B cell (primary cell): Measurements from ENCODE around the gene COL13A1. TPM values are rescaled to one million over a fixed set of nuclear protein-coding genes. Genes with fewer than 3 reads are reported as not detected.

ENCODE experiments used
- ATAC-seq: fragments of 200-7000 bp; cut with Tn5 transposase; one replicate; pipeline ENCODE4 v1.10.0; 2021; ENCODE audit warnings: low read depth, mild to moderate bottlenecking, moderate number of reproducible peaks, moderate library complexity
- CTCF ChIA-PET: fragments of 350-600 bp; sonication (Branson Sonifier 250); formaldehyde crosslinking; loops from one replicate; lab custom pipeline; 2021; ENCODE audit warnings: antibody characterized with exemption, inconsistent platforms; lab: Charles Lee
- POLR2A ChIA-PET: fragments of 350-600 bp; sonication (Branson Sonifier 250); formaldehyde crosslinking; loops from one replicate; lab custom pipeline; 2021; ENCODE audit warnings: antibody characterized with exemption; lab: Charles Lee
- DNase-seq: peaks from one replicate; pipeline ENCODE4 v3.0.0; 2013
- H2AFZ ChIP-seq: 2 replicates; pipeline ENCODE4 v1.6.1; 2012; ENCODE audit warnings: mild to moderate bottlenecking, low read depth, low read length; ENCODE audit not compliant: insufficient read depth, poor library complexity, severe bottlenecking
- H3K27ac ChIP-seq, 2 donors: 1 replicate in 1 of 2; 2 replicates in 1 of 2; pipeline ENCODE4 v1.5.1; 2012 to 2013; ENCODE audit warnings: low read length in 2 of 2, mild to moderate bottlenecking in 2 of 2, moderate library complexity in 1 of 2
- H3K27me3 ChIP-seq, 4 experiments: fragments of 200-600 bp in 1 of 4; sonication (generic) in 1 of 4; replicated peaks in 1 of 4; 1 replicate in 2 of 4; 2 replicates in 2 of 4; pipeline versions ENCODE4 v1.6.1 to v1.7.0; 2013 to 2016; ENCODE audit warnings: low read length in 3 of 4, mild to moderate bottlenecking in 2 of 4, mixed read lengths in 1 of 4, moderate library complexity in 1 of 4; ENCODE audit not compliant: insufficient read depth in 4 of 4, control insufficient read depth in 3 of 4; ENCODE audit errors: control extremely low read depth in 1 of 4
- H3K36me3 ChIP-seq, 2 experiments: replicated peaks in 1 of 2; 1 replicate in 1 of 2; 2 replicates in 1 of 2; pipeline versions ENCODE4 v1.6.1 to v1.7.1; 2013; ENCODE audit warnings: low read length in 1 of 2; ENCODE audit not compliant: insufficient read depth in 2 of 2, control insufficient read depth in 1 of 2; ENCODE audit errors: control extremely low read depth in 1 of 2, extremely low read depth in 1 of 2
- H3K4me1 ChIP-seq, 2 donors: fragments of 200-600 bp in 1 of 2; sonication (generic) in 1 of 2; 1 replicate in 1 of 2; 2 replicates in 1 of 2; pipeline versions ENCODE4 v1.5.1 to v1.6.1; 2013 to 2017; ENCODE audit warnings: low read length in 2 of 2; ENCODE audit not compliant: control insufficient read depth in 2 of 2, insufficient read depth in 2 of 2
- H3K4me2 ChIP-seq: replicated peaks from 2 replicates; pipeline ENCODE3; 2012; ENCODE audit warnings: mild to moderate bottlenecking, low read depth, low read length; ENCODE audit not compliant: poor library complexity, severe bottlenecking
- H3K4me3 ChIP-seq, 5 experiments: fragments of 200-600 bp in 1 of 5; sonication (generic) in 1 of 5; 1 replicate in 3 of 5; 2 replicates in 2 of 5; pipeline versions ENCODE4 v1.5.1 to v1.7.0; 2011 to 2016; ENCODE audit warnings: low read length in 4 of 5, mild to moderate bottlenecking in 4 of 5, low read depth in 2 of 5, control low read depth in 1 of 5, moderate library complexity in 1 of 5; ENCODE audit not compliant: insufficient read depth in 1 of 5; ENCODE audit errors: control extremely low read depth in 1 of 5, extremely low read depth in 1 of 5
- H3K79me2 ChIP-seq: fragments of 200-600 bp; sonication (generic); one replicate; pipeline ENCODE4 v1.6.0; 2016; ENCODE audit warnings: low read length; ENCODE audit not compliant: control insufficient read depth, insufficient read depth
- H3K9ac ChIP-seq: fragments of 200-600 bp; sonication (generic); 2 replicates; pipeline ENCODE4 v1.6.1; 2017; ENCODE audit warnings: mild to moderate bottlenecking, low read length, moderate library complexity
- H3K9me3 ChIP-seq, 3 donors: one replicate each; pipeline versions ENCODE4 v1.6.1 to v1.7.1; 2013; ENCODE audit warnings: low read length in 2 of 3; ENCODE audit not compliant: control insufficient read depth in 2 of 3, insufficient read depth in 1 of 3; ENCODE audit errors: control extremely low read depth in 1 of 3
- H4K20me1 ChIP-seq: 2 replicates; pipeline ENCODE4 v1.6.0; 2012; ENCODE audit warnings: mild to moderate bottlenecking, low read length; ENCODE audit not compliant: insufficient read depth, control insufficient read depth, poor library complexity, severe bottlenecking
- H3K27ac Mint-ChIP-seq: one replicate; pipeline ENCODE4 v1.8.0; 2021; ENCODE audit warnings: mixed read lengths
- H3K27me3 Mint-ChIP-seq: one replicate; pipeline ENCODE4 v1.8.0; 2021; ENCODE audit warnings: mixed read lengths
- H3K4me1 Mint-ChIP-seq: one replicate; pipeline ENCODE4 v1.8.0; 2021; ENCODE audit warnings: mixed read lengths
- H3K4me3 Mint-ChIP-seq: one replicate; pipeline ENCODE4 v1.8.0; 2021; ENCODE audit warnings: mixed read lengths
- H3K9me3 Mint-ChIP-seq: one replicate; pipeline ENCODE4 v1.8.0; 2022; ENCODE audit warnings: mixed read lengths; ENCODE audit not compliant: insufficient read depth
- EZH2 ChIP-seq: IDR thresholded peaks from 2 replicates; pipeline ENCODE4 v1.6.1; 2012; ENCODE audit warnings: borderline replicate concordance, low read depth, mild to moderate bottlenecking, moderate library complexity, low read length; ENCODE audit not compliant: insufficient read depth, poor library complexity, severe bottlenecking
- WGBS: methylation state at CpG from one replicate; pipeline ENCODE4 v1.1.5; 2013; ENCODE audit warnings: missing lambda C conversion rate; ENCODE audit not compliant: insufficient coverage; 5-methylcytosine and 5-hydroxymethylcytosine counted together
- intact Hi-C: fragments of 100-400 bp; cut with micrococcal nuclease; formaldehyde crosslinking; loops from one replicate; pipeline ENCODE4 v1.10.0; 2022
- polyA plus RNA-seq: library from polyadenylated mRNA; depleted of rRNA; stranded (reverse); fragments of >200 nt; gene quantifications from 2 replicates; pipeline ENCODE4 v1.2.3, GENCODE V29; 2012
- total RNA-seq, 2 donors: library from RNA; stranded (reverse); fragments of 120-200 nt in 1 of 2; gene quantifications; 1 replicate in 1 of 2; 2 replicates in 1 of 2; pipeline versions ENCODE4 v1.2.3 to v1.2.4, GENCODE V29; 2013 to 2022
- TF ChIP-seq, protein P1 (sequence below): fragments of 200-600 bp; IDR thresholded peaks from one replicate; pipeline ENCODE4 v1.8.0; 2022; ENCODE audit warnings: antibody characterized with exemption, mild to moderate bottlenecking

Gene COL13A1
- total and polyA plus RNA-seq, 2 donors (not counting 1 experiment from before 2014, with no cell fraction given) = not detected

- H3K27ac ChIP-seq = no peak overlapping the region
- no peaks in the 10 kb centered on the region for H4K20me1 ChIP-seq
- H3K4me1 ChIP-seq = no peaks in the 10 kb centered on the region
- no peak for TF ChIP-seq EZH2
- TF ChIP-seq, protein P1, sequence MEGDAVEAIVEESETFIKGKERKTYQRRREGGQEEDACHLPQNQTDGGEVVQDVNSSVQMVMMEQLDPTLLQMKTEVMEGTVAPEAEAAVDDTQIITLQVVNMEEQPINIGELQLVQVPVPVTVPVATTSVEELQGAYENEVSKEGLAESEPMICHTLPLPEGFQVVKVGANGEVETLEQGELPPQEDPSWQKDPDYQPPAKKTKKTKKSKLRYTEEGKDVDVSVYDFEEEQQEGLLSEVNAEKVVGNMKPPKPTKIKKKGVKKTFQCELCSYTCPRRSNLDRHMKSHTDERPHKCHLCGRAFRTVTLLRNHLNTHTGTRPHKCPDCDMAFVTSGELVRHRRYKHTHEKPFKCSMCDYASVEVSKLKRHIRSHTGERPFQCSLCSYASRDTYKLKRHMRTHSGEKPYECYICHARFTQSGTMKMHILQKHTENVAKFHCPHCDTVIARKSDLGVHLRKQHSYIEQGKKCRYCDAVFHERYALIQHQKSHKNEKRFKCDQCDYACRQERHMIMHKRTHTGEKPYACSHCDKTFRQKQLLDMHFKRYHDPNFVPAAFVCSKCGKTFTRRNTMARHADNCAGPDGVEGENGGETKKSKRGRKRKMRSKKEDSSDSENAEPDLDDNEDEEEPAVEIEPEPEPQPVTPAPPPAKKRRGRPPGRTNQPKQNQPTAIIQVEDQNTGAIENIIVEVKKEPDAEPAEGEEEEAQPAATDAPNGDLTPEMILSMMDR = no peak
- H3K27me3 ChIP-seq = no peaks in the 10 kb centered on the region
- H3K79me2 ChIP-seq = no peaks in the 10 kb centered on the region
- H3K27ac Mint-ChIP-seq = no peak overlapping the region
- no peak for DNase-seq
- H3K4me3 Mint-ChIP-seq = no peak overlapping the region
- no peak for ATAC-seq
- H3K36me3 ChIP-seq = no peaks in the 10 kb centered on the region
- H3K4me1 Mint-ChIP-seq = no peaks in the 10 kb centered on the region
- H3K9me3 ChIP-seq = no peaks in the 10 kb centered on the region
- ChIA-PET POLR2A (no interaction called here), CTCF (no interaction called here)
- H3K9me3 Mint-ChIP-seq = no peaks in the 10 kb centered on the region
- H3K9ac ChIP-seq = no peak overlapping the region
- peaks cover 5% of the 10 kb centered on the region for H3K27me3 Mint-ChIP-seq
- no peak overlapping the region for H3K4me2 ChIP-seq
- H2AFZ ChIP-seq = no peak overlapping the region
- intact Hi-C loops = no loop called here
- 93% methylated on average over 4 of the region's 6 CpGs for WGBS
- no peak overlapping the region for H3K4me3 ChIP-seq
These were observed 91.7 kb downstream of the COL13A1 start for GRCh38 chr10:69893271-69893900.

GRCh38 chr10:69894156-69894555 is 92.5 kb downstream of the COL13A1 start:
- no peak for TF ChIP-seq EZH2
- TF ChIP-seq, protein P1 = no peak
- Histone ChIP-seq H3K27ac (no peak overlapping the region), H4K20me1 (no peaks in the 10 kb centered on the region), H3K9ac (no peak overlapping the region), H3K27me3 (no peaks in the 10 kb centered on the region), H3K4me2 (no peak overlapping the region), H2AFZ (no peak overlapping the region), H3K9me3 (no peaks in the 10 kb centered on the region), H3K4me1 (no peaks in the 10 kb centered on the region), H3K36me3 (no peaks in the 10 kb centered on the region), H3K79me2 (no peaks in the 10 kb centered on the region), H3K4me3 (no peak overlapping the region)
- no peak overlapping the region for H3K27ac Mint-ChIP-seq
- no peaks in the 10 kb centered on the region for H3K4me1 Mint-ChIP-seq
- H3K4me3 Mint-ChIP-seq = no peak overlapping the region
- POLR2A ChIA-PET = no interaction called here
- no peaks in the 10 kb centered on the region for H3K27me3 Mint-ChIP-seq
- ATAC-seq = no peak
- no peaks in the 10 kb centered on the region for H3K9me3 Mint-ChIP-seq
- no CpG with 5 or more reads among the region's 1 CpG for WGBS
- intact Hi-C loops = no loop called here
- CTCF ChIA-PET = no interaction called here
- DNase-seq = no peak
